Astrocyte of the spinal cord (primary cell): ENCODE results near the gene INPP5F.
A peak's percentile ranks its signal among the peaks of the same experiment; 100 is the strongest.
"Not testable (repeated sequence)": the region's sequence is repeated elsewhere in the genome, so short reads cannot be mapped to it uniquely, and the experiment has no call there.

ENCODE experiments used
- DNase-seq: peaks from one replicate; pipeline ENCODE4 v3.0.0; 2011; ENCODE audit warnings: low read depth, low spot score
- H3K4me3 ChIP-seq: 2 replicates; pipeline ENCODE4 v1.5.1; 2011; ENCODE audit warnings: low read depth, mild to moderate bottlenecking, low read length, moderate library complexity
- CTCF ChIP-seq: IDR thresholded peaks from 2 replicates; pipeline ENCODE4 v1.5.1; 2012; ENCODE audit warnings: low read depth, mild to moderate bottlenecking, low read length, inconsistent platforms
- in situ Hi-C: cut with HindIII; loops from 2 replicates; pipeline ENCODE4 v1.10.0; 2017; ENCODE audit warnings: low sequenced_read_pairs

The INPP5F gene

GRCh38 chr10:119782981-119783664 lies 57.3 kb downstream of the INPP5F start:
- no peak for DNase-seq
- no peak overlapping the region for H3K4me3 ChIP-seq
- in situ Hi-C loops: no loop called here
- no peak for TF ChIP-seq CTCF

- TF ChIP-seq CTCF: no peak
- in situ Hi-C loops: no loop called here
- DNase-seq: no peak
- H3K4me3 ChIP-seq: no peak overlapping the region
Measured at GRCh38 chr10:119783665-119784027, 57.8 kb downstream of the INPP5F start.

GRCh38 chr10:119784340-119785067 lies 58.7 kb downstream of the INPP5F start:
- in situ Hi-C loops: no loop called here
- no peak overlapping the region for H3K4me3 ChIP-seq
- no peak for DNase-seq
- no peak for TF ChIP-seq CTCF

- peak; percentile 69 for DNase-seq
- no peak overlapping the region for H3K4me3 ChIP-seq
- TF ChIP-seq CTCF: no peak
- in situ Hi-C loops: no loop called here
Measured at GRCh38 chr10:119786117-119786769, 60.4 kb downstream of the INPP5F start.

GRCh38 chr10:119795101-119795500 lies 69.3 kb downstream of the INPP5F start:
- in situ Hi-C loops, H3K4me3 ChIP-seq, DNase-seq: not testable (repeated sequence)

GRCh38 chr10:119796039-119796438 lies 70.2 kb downstream of the INPP5F start:
- TF ChIP-seq CTCF: no peak
- in situ Hi-C loops: no loop called here
- no peak overlapping the region for H3K4me3 ChIP-seq
- DNase-seq: no peak

GRCh38 chr10:119801176-119801575 lies 75.3 kb downstream of the INPP5F start:
- TF ChIP-seq CTCF: no peak
- DNase-seq: no peak
- H3K4me3 ChIP-seq: no peak overlapping the region
- in situ Hi-C loops: no loop called here
